ENCODE results near the gene FETUB.
"Not testable (repeated sequence)": the region's sequence is repeated elsewhere in the genome, so short reads cannot be mapped to it uniquely, and the experiment has no call there.

FETUB gene

DNA sequence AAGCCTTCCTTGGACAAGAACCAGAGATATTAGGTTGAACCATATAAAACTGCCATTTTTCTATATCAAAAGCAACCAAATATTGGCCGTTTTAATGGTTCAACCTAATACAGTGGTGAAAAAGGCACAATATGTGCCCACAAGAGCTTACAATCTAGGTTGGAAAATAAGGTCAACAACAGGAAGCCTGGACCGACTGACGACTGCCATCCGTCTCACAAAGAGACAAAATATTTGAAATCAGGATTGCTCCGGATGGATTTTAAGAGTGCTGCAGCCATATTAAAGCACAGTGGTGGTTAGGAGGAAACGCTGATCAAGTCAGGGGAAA is 26.0 kb upstream of the FETUB start:
- no peak for DNase-seq

GRCh38 chr3:186614597-186615483 is 25.4 kb upstream of the FETUB start:
- peak; percentile 51 for DNase-seq

DNA sequence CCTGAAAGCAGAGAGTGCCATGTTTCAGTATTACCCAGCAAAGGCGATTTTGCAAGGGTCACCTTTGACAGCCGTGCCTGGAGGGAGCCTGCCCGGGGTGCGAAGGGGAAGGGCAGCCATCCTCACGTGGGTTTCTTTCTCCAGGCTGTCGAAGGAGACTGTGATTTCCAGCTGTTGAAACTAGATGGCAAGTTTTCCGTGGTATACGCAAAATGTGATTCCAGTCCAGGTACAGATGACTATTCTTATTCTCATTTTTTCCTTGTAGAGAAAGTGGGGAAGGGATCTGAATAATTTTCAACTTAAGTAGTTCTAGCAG is 23.9 kb upstream of the FETUB start:
- DNase-seq = no peak

- DNase-seq = peak; percentile 31
Measured at GRCh38 chr3:186617036-186617946, 22.9 kb upstream of the FETUB start.

- DNase-seq = no peak
Measured at GRCh38 chr3:186618318-186618938, 21.8 kb upstream of the FETUB start.

GRCh38 chr3:186619787-186620212 is 20.4 kb upstream of the FETUB start:
- no peak for DNase-seq

- DNase-seq = no peak
Measured at GRCh38 chr3:186620213-186621092, 19.7 kb upstream of the FETUB start.

DNA sequence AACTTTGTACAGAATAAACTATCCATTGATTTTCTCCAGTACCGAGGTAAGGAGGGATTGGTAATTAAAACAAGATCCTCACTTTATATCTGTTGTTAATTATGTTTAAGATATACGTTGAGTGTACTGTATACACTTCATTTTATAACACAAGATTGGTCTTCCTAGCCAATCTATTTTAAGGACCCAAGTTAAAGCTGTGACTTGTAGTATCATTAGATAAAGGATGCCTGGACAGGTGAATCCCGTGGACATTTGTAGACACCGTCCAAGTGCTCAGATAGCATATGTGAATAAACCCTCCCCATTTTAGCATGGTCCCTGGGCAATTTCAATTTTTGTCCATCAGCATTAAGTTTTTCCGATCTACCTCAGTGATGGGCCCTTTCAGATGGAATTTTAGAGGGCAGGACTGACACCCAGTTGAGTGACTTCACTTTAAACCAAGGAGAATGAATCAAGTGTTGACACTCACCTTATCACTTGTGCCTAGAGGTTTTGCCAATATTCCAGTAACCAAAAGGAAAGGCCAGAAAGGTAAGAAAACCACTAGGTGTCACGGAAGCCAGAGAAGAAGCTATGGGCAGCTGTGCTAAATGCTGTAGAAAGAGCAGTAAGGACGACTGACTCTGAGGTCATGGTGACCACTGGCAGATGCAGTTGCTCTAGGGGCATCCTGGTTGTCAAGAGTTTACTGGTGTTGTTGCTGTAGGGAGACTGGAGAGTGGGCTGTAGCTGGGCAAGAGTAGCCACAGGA is 18.1 kb upstream of the FETUB start:
- no peak for DNase-seq

DNA sequence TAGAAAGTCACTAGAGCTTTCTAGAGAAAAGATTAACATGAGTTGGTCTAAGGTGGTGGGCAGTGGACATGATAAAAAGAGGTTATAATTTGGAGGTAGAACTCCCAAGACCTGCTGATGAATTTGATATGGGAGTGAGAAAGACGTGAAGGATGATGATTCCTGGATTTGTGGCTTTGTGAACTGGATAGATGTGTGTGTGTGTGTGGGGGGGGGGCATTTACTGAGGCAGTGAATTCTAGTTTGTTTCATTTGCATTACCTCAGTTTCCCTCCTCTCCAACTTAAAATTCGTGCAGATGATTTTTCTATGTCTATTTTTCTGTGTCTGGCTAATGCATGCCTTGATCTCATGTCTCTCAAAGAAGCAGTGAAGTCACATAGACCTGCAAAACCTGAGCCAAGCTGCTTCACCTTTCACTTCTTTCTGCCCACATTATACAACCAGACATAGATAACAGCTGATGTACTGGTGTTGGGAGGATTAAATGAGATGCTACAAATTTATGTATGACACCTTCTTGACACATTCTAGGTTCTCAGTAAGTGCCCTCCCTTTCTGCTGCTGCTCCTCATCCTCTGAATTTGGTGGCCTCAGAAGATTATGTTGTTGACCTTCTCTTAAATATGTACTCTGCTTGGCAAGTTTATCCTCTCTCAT is 17.4 kb upstream of the FETUB start:
- no peak for DNase-seq

GRCh38 chr3:186624598-186624997 is 15.6 kb upstream of the FETUB start:
- DNase-seq = no peak

- DNase-seq = no peak
Measured at GRCh38 chr3:186625600-186626042, 14.6 kb upstream of the FETUB start.

- DNase-seq = no peak
Measured at GRCh38 chr3:186626254-186626847, 13.8 kb upstream of the FETUB start.

- no peak for DNase-seq
Measured at GRCh38 chr3:186627852-186628414, 12.3 kb upstream of the FETUB start.

- DNase-seq = no peak
Measured at GRCh38 chr3:186628756-186629155, 11.4 kb upstream of the FETUB start.

DNA sequence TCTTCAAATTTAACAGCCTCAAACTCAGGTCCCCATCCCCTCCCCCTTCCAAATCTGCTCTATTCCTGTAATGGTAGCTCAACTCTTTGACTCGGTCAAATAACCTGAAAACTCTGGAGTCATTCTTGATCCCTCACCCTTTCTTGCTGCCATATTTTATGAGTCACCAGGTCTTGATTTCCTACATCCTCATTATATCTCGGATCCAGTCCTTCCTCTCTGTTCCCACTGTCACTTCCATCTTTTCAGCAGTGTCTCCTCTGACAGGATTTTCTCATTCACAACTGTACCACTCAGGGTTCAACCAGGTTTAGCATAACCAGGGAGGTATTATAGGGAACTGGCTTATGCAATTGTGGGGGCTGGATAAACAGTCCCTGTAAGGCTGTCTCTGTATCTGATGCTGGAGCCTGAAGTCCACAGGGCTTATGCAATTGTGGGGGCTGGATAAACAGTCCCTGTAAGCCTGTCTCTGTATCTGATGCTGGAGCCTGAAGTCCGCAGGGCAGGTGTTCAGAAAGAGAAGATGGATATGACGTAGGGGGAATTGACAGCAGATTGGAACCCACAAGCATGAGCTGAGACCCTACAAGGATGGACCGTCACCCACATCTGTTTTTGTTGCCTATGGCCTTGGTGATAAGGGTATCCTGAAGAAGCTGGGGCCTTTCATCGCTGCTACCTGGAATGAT is 9.1 kb upstream of the FETUB start:
- DNase-seq = no peak

DNA sequence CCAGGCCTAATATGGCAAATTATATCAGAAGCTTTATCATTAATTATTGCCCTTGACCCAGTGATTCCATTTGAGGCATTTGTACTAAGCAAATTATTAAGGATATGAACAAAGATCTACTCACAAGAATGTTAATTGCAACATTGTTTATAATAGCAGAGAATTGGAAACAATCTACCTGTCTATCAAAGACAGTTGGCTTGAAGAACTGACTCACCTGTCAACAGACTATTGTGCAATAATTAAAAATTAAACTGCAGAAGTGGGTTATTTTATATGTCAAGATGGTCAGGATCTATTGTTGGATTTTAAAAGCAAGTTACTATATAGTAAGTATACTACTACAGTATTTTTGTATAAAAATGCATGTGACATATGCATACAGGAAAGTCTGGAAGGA is 6.7 kb upstream of the FETUB start:
- no peak for DNase-seq

GRCh38 chr3:186634207-186634606 is 6.0 kb upstream of the FETUB start:
- not testable (repeated sequence) for DNase-seq

DNA sequence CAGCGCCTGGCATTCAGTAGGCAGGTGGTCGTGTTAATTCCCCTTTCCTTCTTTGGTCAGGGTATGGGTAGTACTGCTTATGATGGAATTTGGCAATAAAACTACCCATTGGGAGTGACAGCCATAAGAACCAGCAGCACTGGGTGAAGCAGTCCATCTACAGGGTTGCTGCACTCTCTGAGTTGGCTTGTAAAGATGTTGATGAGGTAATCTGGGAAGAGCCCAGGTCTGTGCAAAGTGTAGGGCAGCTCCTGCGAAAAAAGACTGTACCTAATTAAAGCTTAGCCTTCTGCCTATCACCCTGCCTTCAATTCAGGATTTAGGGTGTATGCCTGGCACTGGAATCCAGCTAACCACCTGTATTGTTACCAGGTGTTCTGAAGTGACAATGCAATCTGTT is 4.7 kb upstream of the FETUB start:
- DNase-seq = no peak

- DNase-seq = no peak
Measured at GRCh38 chr3:186636536-186636935, 3.7 kb upstream of the FETUB start.

GRCh38 chr3:186637686-186638085 is 2.5 kb upstream of the FETUB start:
- no peak for DNase-seq

Measured in NCI-H748 treated with DMSO at 0.1 percent for 48 hours (cell line).